ENCODE results near the gene YIF1A.
"Not testable (repeated sequence)": the region's sequence is repeated elsewhere in the genome, so short reads cannot be mapped to it uniquely, and the experiment has no call there.

YIF1A gene

GRCh38 chr11:66326261-66327111 is 37.5 kb upstream of the YIF1A start:
- DNase-seq: no peak

DNA sequence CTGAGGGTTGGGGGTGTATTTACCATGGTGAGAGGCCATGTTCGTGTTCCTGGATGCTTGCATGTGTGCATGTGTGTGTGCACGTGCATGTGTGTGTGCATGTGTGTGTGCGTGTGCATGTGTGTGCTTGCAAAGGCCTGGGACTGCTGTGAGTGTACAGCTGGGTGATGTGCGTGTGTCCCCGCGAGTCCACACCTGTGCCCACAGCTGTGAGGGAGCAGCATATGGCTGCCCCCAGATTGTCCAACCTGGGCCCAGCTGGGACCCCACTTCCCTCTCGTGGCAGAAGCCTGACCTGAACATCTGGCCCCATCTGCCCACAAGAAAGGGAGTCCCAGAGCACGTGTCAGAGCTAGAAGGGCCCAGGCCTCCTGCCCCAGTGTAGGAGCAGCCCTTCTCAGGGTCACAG is 36.3 kb upstream of the YIF1A start:
- DNase-seq: no peak

- no peak for DNase-seq
These were observed 35.7 kb upstream of the YIF1A start for GRCh38 chr11:66324664-66325063.

- DNase-seq: no peak
These were observed 34.7 kb upstream of the YIF1A start for GRCh38 chr11:66323684-66324083.

- no peak for DNase-seq
These were observed 33.9 kb upstream of the YIF1A start for GRCh38 chr11:66322732-66323427.

DNA sequence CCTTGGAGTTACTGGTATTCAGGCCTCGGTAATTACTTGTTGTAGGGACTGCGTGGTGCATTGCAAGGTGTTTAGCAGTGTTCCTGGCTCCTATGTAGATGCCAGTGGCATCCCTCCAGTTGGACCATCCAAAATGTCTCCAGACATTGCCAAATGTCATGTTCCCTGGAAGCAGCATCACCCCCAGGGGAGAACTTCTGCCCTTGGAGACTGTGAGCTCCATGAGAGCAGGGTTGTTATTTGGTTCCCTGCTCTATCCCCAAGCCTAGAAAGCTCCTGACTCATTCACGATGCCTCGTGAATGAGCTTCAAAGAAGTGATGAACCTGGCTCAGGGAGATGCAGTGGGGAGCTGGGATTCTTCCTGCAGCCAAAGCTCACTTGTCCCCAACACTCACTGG is 32.7 kb upstream of the YIF1A start:
- no peak for DNase-seq

- DNase-seq: not testable (repeated sequence)
These were observed 31.8 kb upstream of the YIF1A start for GRCh38 chr11:66320748-66321147.

- DNase-seq: not testable (repeated sequence)
These were observed 31.3 kb upstream of the YIF1A start for GRCh38 chr11:66320289-66320688.

GRCh38 chr11:66318600-66318970 is 29.6 kb upstream of the YIF1A start:
- no peak for DNase-seq

DNA sequence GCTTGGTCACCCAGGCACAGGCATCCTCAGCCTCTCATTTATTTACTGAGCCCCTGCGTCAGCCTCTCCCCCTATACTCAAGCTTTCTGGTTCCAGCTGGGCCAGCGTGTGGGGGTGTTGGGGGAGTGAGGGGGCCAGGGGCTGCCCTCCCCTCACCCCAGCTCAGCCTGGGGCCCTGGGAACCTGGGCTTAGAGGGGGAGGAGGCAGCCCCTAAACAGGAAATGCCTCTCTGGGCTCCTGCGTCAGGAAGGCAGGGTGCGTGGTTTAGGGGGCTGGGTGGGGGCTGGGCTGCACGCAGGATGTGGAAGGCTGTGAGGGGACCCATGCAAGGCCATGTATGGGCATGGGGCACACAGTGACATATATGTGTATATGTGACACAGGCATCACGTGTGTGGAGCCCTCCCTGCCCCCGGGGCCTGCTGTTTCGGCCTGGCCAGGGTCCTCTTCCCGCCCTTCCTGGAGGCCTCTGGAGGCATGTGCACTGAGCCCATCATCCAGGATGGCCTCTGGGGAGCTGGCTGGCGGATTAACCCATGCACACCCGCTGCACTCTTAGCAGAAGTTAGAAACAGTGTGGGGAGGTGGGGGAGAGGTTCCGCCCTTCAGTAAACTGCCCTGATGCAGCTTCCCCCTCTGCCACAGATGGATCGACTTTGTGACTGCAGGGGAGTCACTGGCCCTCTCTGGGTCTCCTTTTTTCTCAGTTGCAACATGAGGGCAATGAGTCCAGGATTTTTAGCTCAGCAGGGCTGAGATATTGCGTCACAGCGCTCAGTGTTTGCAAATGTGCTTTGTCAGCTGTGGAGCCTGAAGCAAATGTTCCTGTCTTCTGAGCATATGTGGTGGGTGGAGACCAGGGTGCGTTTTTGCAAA is 29.0 kb upstream of the YIF1A start:
- no peak for DNase-seq

- DNase-seq: no peak
These were observed 28.4 kb upstream of the YIF1A start for GRCh38 chr11:66317322-66317722.

DNA sequence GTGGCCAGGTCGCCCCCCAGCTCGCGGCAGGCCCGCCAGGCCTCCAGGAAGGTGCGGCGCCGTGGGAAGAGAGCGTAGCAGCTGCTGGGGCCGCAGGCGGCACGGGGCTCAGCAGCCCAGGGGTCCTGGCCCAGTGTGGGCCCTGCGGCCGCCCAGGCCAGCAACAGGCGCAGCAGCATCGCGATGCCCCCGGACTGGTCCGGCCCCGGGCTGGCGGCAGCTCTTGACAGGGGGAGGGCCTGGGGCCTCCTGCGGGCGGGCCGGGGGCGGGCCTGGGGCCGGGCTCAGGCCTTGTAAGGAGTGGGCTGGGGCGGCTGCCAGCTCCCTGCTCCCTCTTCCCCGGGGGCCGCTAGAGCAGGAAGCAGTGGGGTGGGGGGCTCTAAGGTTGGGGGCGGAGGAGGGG is 27.9 kb upstream of the YIF1A start, which contains the start of gene CD248:
Gene CD248 (minus strand): TSS at position 196 of the 403 bp plus-strand sequence. CDS start 17 bp downstream, at position 179.
- DNase-seq: no peak

DNA sequence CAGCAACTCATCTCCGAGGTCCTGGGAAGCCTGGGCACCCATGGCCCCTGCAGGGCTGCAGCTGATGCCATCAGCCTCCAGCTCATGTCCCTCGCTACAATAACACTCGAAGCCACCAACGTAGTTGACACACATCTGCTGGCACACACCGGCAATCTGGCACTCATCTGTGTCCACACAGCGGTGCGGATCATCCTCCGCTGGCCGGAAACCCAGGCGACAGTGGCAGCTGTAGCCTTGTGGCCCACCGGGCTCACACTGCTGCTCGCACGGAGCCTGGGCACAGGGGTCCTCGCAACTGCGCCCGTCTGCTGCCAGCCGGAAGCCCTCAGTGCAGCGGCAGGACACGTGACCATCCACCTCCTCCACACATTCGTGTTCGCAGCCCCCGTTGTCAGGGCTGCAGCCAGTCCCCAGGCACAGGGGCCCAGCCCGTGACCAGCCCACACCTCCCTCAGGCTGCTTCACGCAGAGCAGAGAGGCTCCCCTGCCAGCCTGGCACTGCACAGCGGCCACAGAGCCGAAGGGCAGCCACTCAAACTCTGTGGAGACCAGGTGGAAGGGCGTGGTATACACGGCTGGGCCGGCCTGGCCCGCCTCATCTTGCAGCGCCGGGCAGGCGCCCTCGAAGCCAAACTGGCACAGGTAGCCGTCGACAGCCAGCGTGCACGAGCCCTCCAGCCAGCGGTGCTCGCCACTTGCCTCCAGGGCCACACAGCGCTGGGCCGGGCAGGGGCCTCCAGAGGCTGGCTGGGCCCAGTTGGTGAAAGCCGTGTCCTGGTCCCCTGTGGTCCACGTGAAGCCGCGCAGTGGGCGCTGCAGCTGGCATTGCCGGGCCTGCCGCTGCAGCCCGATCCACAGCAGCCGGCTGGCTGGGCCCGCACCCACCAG is 27.2 kb upstream of the YIF1A start:
- no peak for DNase-seq

- no peak for DNase-seq
These were observed 26.5 kb upstream of the YIF1A start for GRCh38 chr11:66315498-66315885.

- DNase-seq: no peak
These were observed 25.9 kb upstream of the YIF1A start for GRCh38 chr11:66314561-66315497.

DNA sequence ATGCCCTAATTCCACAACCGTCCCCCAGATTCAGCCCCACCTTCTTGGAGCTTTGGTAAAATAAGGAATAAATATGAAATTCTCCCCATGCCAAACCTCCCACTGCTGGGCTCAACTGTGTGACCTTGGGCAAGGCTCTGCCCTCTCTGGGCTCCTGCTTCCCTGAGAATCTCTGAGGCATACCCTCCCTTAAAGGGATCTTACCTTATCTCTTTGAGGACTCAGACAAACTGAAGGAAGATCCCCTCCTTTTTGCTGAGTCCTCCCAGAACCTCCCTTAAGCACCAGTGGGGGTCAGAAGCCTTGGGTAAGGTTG is 25.2 kb upstream of the YIF1A start:
- no peak for DNase-seq

DNA sequence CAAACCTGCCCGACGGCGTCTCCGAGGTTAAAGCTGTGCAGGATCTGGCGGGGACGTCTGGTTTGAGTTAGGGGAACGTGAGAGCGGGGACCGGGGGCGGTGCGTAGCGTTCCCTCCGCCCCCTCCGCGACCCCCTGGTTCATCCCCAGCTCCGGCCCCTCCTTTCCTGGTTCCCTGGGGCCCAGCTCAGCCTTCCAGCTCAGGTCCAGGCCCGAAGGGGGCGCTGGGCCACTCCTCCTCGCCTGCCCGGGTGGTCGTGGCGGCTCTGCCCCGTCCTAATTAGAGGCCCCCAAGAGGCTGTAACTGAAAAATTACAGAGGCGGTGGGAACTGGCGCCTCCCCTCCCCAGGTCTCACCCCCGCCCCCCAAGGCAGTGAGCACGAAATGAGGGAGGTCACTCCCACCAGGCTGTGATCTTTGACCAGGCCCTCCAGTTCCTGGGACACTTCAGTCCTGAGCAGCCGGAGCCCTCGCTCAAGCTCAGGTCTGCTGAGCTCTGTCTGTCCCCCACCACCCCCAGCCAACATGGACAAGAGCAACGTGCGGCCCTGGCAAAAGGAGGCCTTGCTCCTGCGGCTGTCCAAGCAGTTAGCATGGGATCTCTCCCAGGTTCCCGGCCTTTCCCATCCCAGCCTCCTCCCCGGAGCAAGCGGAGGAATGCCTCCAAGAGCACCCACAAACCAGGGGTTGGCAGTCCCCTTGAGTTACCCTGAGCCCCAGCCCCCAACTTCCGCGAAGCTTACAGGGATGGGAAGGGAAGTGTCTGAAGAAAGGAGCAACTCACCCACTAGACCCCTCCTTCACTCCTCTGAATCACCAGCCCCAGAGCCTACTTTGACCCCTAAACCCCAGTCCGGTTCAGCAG is 24.6 kb upstream of the YIF1A start:
- DNase-seq: no peak

DNA sequence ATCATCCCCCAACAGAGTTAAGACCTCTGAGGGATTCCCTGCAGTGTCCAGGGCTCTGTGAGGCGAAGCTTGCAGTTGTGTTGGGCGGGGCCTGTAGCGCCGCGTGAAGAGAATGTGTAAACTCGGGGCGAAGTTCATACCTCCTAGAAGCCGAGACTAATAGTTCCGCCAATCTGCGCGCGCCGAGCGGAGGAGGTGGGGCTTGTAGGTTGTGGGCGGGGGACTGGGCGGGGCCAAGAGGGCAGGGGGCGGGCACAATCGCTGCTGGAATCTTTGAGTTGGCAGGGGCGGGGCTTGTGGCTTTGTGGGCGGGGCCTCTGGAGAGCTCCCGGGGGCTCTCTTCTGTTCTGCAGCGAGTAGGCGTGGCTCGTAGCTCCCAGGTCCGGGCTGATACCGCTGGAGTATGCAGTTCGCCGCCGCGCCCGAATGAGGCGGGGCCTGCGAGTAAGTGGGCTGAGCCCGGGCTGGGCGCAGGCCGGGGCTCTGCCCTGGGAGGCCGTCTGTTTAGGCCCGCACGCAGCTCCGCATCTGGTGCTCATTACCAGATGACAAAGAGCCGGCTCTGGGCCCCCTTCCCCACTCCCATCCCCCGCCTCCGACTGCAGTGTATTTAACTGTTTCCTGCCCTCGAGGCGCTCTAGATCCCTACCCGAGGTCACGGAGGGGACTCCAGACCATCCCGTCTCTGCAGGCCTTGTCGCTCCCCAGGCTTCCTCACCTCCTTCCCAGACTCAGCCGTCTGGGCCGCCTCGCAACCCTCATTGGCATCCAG is 23.8 kb upstream of the YIF1A start:
- DNase-seq: peak; percentile 86

GRCh38 chr11:66311965-66312548 is 23.1 kb upstream of the YIF1A start:
- peak; percentile 83 for DNase-seq

Data from NCI-H1417 treated with DMSO at 0.1 percent for 48 hours (cell line).